ENCODE results near the gene XYLT2.
"Not testable (repeated sequence)": the region's sequence is repeated elsewhere in the genome, so short reads cannot be mapped to it uniquely, and the experiment has no call there.

XYLT2 gene

GRCh38 chr17:50397111-50397918, 51.4 kb downstream of the XYLT2 start, which contains the start of gene LRRC59:
LRRC59 (minus strand) TSS chr17:50397523; CDS start chr17:50397317, 206 bp downstream.
- DNase-seq: peak; percentile 72

- DNase-seq: no peak
These were observed 52.0 kb downstream of the XYLT2 start for GRCh38 chr17:50397919-50398285.

GRCh38 chr17:50398672-50399071, 52.7 kb downstream of the XYLT2 start:
- not testable (repeated sequence) for DNase-seq

- not testable (repeated sequence) for DNase-seq
These were observed 53.7 kb downstream of the XYLT2 start for GRCh38 chr17:50399591-50399990.

- not testable (repeated sequence) for DNase-seq
These were observed 59.4 kb downstream of the XYLT2 start for GRCh38 chr17:50405351-50405750.

- DNase-seq: no peak
These were observed 60.7 kb downstream of the XYLT2 start for GRCh38 chr17:50406578-50406977.

- no peak for DNase-seq
These were observed 62.0 kb downstream of the XYLT2 start for GRCh38 chr17:50407921-50408320.

Data from NCI-H2171 (cell line).